MM.1S (cell line): ENCODE data around the gene PPP1CC.

ENCODE experiments used
- DNase-seq: peaks from one replicate; pipeline ENCODE4 v3.0.0-alpha.2; 2015
- H2AFZ ChIP-seq: fragments of 300-600 bp; sonication (generic); 2 replicates; pipeline ENCODE4 v1.6.0; 2016; ENCODE audit warnings: antibody characterized with exemption, low read length
- H3F3A ChIP-seq: fragments of 300-600 bp; sonication (generic); 2 replicates; pipeline ENCODE4 v1.6.1; 2016; ENCODE audit warnings: mild to moderate bottlenecking, antibody characterized with exemption, low read length, moderate library complexity, mixed read lengths; ENCODE audit not compliant: insufficient read depth
- H3K27ac ChIP-seq: fragments of 300-600 bp; sonication (generic); 2 replicates; pipeline ENCODE4 v1.5.1; 2016; ENCODE audit warnings: mild to moderate bottlenecking, low read length
- H3K27me3 ChIP-seq: fragments of 300-600 bp; sonication (generic); replicated peaks from 2 replicates; pipeline ENCODE4 v1.6.0; 2016; ENCODE audit warnings: low read length; ENCODE audit not compliant: insufficient read depth
- H3K36me3 ChIP-seq: fragments of 300-600 bp; sonication (generic); replicated peaks from 2 replicates; pipeline ENCODE4 v1.6.1; 2016; ENCODE audit warnings: mild to moderate bottlenecking, low read length, mixed read lengths; ENCODE audit not compliant: insufficient read depth
- H3K4me1 ChIP-seq: fragments of 300-600 bp; sonication (generic); 2 replicates; pipeline ENCODE4 v1.6.1; 2016; ENCODE audit warnings: low read length, mixed read lengths
- H3K4me2 ChIP-seq: fragments of 300-600 bp; sonication (generic); 2 replicates; pipeline ENCODE4 v1.6.0; 2016; ENCODE audit warnings: low read depth, low read length
- H3K4me3 ChIP-seq: fragments of 300-600 bp; sonication (generic); 2 replicates; pipeline ENCODE4 v1.5.1; 2016; ENCODE audit warnings: low read length, mixed read lengths
- H3K79me2 ChIP-seq: fragments of 300-600 bp; sonication (generic); 2 replicates; pipeline ENCODE4 v1.6.1; 2016; ENCODE audit warnings: mixed run types, low read length, mixed read lengths
- H3K9ac ChIP-seq: fragments of 300-600 bp; sonication (generic); 2 replicates; pipeline ENCODE4 v1.6.1; 2016; ENCODE audit warnings: low read length, mixed read lengths
- H3K9me2 ChIP-seq: fragments of 300-600 bp; sonication (generic); replicated peaks from 2 replicates; pipeline ENCODE4 v1.6.1; 2016; ENCODE audit warnings: mild to moderate bottlenecking, low read length, mixed read lengths; ENCODE audit not compliant: insufficient read depth
- H3K9me3 ChIP-seq: fragments of 300-600 bp; sonication (generic); replicated peaks from 2 replicates; pipeline ENCODE4 v1.6.1; 2016; ENCODE audit warnings: mild to moderate bottlenecking, low read length, mixed read lengths; ENCODE audit not compliant: insufficient read depth
- H4K20me1 ChIP-seq: fragments of 300-600 bp; sonication (generic); 2 replicates; pipeline ENCODE4 v1.6.1; 2016; ENCODE audit warnings: mild to moderate bottlenecking, low read length, moderate library complexity, mixed read lengths; ENCODE audit not compliant: insufficient read depth
- EZH2 ChIP-seq: fragments of 300-600 bp; sonication (generic); optimal IDR thresholded peaks from 2 replicates; pipeline ENCODE3; 2017; ENCODE audit warnings: low read depth, mild to moderate bottlenecking, antibody characterized with exemption, low read length, mixed read lengths
- EZH2phosphoT487 ChIP-seq: fragments of 300-600 bp; sonication (generic); IDR thresholded peaks from 2 replicates; pipeline ENCODE4 v1.6.1; 2018; ENCODE audit warnings: antibody characterized with exemption, low read length
- TF ChIP-seq, protein P1 (sequence below): fragments of 300-600 bp; sonication (generic); IDR thresholded peaks from 2 replicates; pipeline ENCODE4 v1.5.1; 2016; ENCODE audit warnings: antibody characterized with exemption, low read length, mixed read lengths

Gene PPP1CC

DNA sequence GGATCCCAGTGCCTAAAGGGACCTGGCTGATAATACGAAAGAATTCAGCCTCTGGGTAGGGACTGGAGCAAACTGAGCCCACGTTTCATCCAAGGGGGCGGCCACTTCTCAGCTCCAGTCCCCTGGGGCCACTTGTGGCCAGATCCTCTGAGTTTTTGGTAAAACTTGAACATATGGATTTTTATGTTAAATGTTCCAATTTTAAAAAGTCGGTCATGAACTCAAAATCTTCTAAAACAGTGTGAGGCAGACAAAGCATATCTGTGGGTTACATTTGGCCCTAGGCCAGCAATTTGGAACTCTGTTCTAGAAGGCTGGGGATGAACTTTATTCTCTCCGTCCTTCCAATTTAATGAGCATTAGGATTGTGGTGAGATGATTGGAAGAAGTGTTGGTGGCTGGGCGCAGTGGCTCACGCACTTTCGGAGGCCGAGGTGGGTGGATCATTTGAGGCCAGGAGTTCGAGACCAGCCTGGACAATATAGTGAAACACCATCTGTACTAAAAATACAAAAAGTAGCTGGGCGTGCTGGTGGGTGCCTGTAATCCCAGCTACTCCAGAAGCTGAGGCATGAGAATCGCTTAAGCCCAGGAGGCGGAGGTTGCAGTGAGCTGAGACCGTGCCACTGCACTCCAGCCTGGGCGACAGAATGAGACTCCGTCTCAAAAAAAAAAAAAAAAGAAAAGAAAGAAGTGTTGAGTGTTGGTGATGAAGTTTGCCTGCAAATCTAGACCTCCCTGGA, 3.0 kb upstream of the PPP1CC start:
- H3K27me3 ChIP-seq: no peaks in the 10 kb centered on the region
- peaks cover 20% of the 10 kb centered on the region for H3K79me2 ChIP-seq
- TF ChIP-seq EZH2phosphoT487: no peak
- TF ChIP-seq EZH2: no peak
- TF ChIP-seq, protein P1, sequence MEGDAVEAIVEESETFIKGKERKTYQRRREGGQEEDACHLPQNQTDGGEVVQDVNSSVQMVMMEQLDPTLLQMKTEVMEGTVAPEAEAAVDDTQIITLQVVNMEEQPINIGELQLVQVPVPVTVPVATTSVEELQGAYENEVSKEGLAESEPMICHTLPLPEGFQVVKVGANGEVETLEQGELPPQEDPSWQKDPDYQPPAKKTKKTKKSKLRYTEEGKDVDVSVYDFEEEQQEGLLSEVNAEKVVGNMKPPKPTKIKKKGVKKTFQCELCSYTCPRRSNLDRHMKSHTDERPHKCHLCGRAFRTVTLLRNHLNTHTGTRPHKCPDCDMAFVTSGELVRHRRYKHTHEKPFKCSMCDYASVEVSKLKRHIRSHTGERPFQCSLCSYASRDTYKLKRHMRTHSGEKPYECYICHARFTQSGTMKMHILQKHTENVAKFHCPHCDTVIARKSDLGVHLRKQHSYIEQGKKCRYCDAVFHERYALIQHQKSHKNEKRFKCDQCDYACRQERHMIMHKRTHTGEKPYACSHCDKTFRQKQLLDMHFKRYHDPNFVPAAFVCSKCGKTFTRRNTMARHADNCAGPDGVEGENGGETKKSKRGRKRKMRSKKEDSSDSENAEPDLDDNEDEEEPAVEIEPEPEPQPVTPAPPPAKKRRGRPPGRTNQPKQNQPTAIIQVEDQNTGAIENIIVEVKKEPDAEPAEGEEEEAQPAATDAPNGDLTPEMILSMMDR: no peak
- H3K4me3 ChIP-seq: no peak overlapping the region
- no peaks in the 10 kb centered on the region for H3K4me1 ChIP-seq
- no peaks in the 10 kb centered on the region for H3K36me3 ChIP-seq
- H3K9ac ChIP-seq: no peak overlapping the region
- H3K27ac ChIP-seq: no peak overlapping the region
- no peak overlapping the region for H2AFZ ChIP-seq
- no peaks in the 10 kb centered on the region for H3F3A ChIP-seq
- no peaks in the 10 kb centered on the region; the same call in 1 of the 2 replicates for H4K20me1 ChIP-seq
- no peak overlapping the region for H3K4me2 ChIP-seq
- H3K9me3 ChIP-seq: no peaks in the 10 kb centered on the region
- no peak for DNase-seq
- no peaks in the 10 kb centered on the region for H3K9me2 ChIP-seq

DNA sequence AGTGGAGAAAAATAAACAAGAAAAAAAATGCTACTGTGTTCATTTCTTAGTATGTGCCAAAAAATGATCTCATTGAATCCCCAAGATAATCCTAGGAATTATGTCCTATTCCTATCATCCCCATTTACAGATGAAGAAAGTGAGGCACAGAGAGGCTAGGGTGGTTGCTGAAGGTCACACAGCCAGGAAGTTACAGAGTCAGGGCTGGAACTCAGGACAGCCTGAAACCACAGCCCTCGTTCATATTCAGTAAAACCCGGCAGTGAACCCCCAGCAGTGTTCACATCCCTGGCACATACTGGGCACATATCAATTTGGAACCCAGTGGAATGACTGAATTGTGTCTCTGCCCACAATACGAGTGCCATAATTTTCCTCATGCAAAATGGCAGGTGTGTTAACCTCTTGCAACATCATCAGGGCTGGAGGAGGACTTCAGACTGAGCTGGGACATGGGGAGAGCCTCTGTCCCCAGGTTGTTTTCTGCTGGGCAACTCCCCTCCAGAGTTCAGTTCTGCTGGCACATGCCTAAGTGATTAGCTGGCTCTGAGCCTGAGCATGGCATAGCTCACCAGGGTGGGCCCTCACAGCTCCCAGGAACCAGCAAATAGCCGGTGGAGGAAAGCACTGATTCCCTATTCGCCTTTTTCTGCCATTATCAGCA, 2.0 kb upstream of the PPP1CC start:
- H4K20me1 ChIP-seq: peaks cover 4% of the 10 kb centered on the region; the same call in 1 of the 2 replicates
- no peak for DNase-seq
- no peak overlapping the region for H2AFZ ChIP-seq
- no peaks in the 10 kb centered on the region for H3K36me3 ChIP-seq
- TF ChIP-seq EZH2phosphoT487 (no peak), EZH2 (no peak)
- TF ChIP-seq, protein P1: no peak
- no peaks in the 10 kb centered on the region for H3K27me3 ChIP-seq
- H3K9ac ChIP-seq: no peak overlapping the region
- no peak overlapping the region for H3K27ac ChIP-seq
- no peaks in the 10 kb centered on the region for H3K9me2 ChIP-seq
- H3K4me3 ChIP-seq: no peak overlapping the region
- H3F3A ChIP-seq: no peaks in the 10 kb centered on the region
- H3K4me2 ChIP-seq: no peak overlapping the region
- H3K9me3 ChIP-seq: no peaks in the 10 kb centered on the region
- H3K4me1 ChIP-seq: no peaks in the 10 kb centered on the region
- H3K79me2 ChIP-seq: peaks cover 29% of the 10 kb centered on the region

DNA sequence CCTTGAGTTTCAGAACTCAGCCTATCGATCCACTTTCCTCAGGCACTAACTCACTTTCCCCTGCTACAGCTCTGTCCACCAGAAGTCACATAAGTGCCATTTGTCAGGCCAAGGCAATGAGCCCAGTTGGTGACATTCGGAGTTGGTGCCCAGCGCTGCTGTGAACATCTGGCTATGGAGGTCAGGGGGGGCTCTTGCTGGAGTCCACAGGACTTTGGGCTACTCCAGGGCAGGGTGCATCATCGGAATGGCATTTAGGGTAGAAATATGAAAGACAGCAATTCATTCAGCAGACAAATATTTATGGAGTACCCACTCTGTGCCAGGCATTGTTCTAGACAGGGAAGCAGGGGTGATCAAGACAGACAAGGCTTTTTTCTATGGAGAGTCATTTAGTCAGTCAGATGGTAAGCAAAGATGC, 1.5 kb upstream of the PPP1CC start:
- H4K20me1 ChIP-seq: peaks cover 7% of the 10 kb centered on the region; the same call in 1 of the 2 replicates
- H3K79me2 ChIP-seq: peaks cover 35% of the 10 kb centered on the region
- no peaks in the 10 kb centered on the region for H3K27me3 ChIP-seq
- no peaks in the 10 kb centered on the region for H3K9me3 ChIP-seq
- H3K27ac ChIP-seq: no peak overlapping the region
- H2AFZ ChIP-seq: no peak overlapping the region
- H3K9me2 ChIP-seq: no peaks in the 10 kb centered on the region
- no peaks in the 10 kb centered on the region for H3K36me3 ChIP-seq
- TF ChIP-seq EZH2 (no peak), EZH2phosphoT487 (no peak)
- TF ChIP-seq, protein P1: no peak
- no peak overlapping the region for H3K9ac ChIP-seq
- H3K4me3 ChIP-seq: no peak overlapping the region
- H3K4me1 ChIP-seq: no peaks in the 10 kb centered on the region
- no peak overlapping the region for H3K4me2 ChIP-seq
- no peaks in the 10 kb centered on the region for H3F3A ChIP-seq
- no peak for DNase-seq
